Neural crest cell (in vitro differentiated cells): ENCODE measurements around the gene USP9Y. TPM values are rescaled to one million over a fixed set of nuclear protein-coding genes. Genes with fewer than 3 reads are reported as not detected.
"Not testable (repeated sequence)": the region's sequence is repeated elsewhere in the genome, so short reads cannot be mapped to it uniquely, and the experiment has no call there.

ENCODE experiments used
- DNase-seq: peaks from one replicate; pipeline ENCODE4 v3.0.0; 2021; ENCODE audit warnings: low read depth, mixed read lengths, low spot score
- H3K27ac Mint-ChIP-seq: one replicate; pipeline ENCODE4 v1.8.0; 2021; ENCODE audit warnings: mild to moderate bottlenecking, mixed read lengths; ENCODE audit not compliant: unreplicated experiment
- H3K27me3 Mint-ChIP-seq: 2 replicates; pipeline ENCODE4 v1.8.0; 2021; ENCODE audit warnings: low read depth, mild to moderate bottlenecking, mixed read lengths
- H3K36me3 Mint-ChIP-seq: 2 replicates; pipeline ENCODE4 v1.8.0; 2021; ENCODE audit warnings: low read depth, mild to moderate bottlenecking, mixed read lengths
- H3K4me1 Mint-ChIP-seq: 2 replicates; pipeline ENCODE4 v1.8.0; 2021; ENCODE audit warnings: mixed read lengths
- H3K4me3 Mint-ChIP-seq: one replicate; pipeline ENCODE4 v1.8.0; 2021; ENCODE audit warnings: mild to moderate bottlenecking, mixed read lengths
- H3K9me3 Mint-ChIP-seq: 2 replicates; pipeline ENCODE4 v1.8.0; 2021; ENCODE audit warnings: mixed read lengths
- long read RNA-seq: library from polyadenylated mRNA; unstranded; transcript quantifications from one replicate; pipeline ENCODE4 v2.0.0, GENCODE V29; 2020
- total RNA-seq: library from RNA; stranded (reverse); gene quantifications from 2 replicates; pipeline ENCODE4 v1.2.1, GENCODE V29; 2021
- TF ChIP-seq, protein P1 (sequence below): fragments of 200-600 bp; sonication (generic); conservative IDR thresholded peaks from 2 replicates; pipeline ENCODE4 v1.5.0; 2021; ENCODE audit warnings: antibody characterized with exemption, mild to moderate bottlenecking

The USP9Y gene, protein sequence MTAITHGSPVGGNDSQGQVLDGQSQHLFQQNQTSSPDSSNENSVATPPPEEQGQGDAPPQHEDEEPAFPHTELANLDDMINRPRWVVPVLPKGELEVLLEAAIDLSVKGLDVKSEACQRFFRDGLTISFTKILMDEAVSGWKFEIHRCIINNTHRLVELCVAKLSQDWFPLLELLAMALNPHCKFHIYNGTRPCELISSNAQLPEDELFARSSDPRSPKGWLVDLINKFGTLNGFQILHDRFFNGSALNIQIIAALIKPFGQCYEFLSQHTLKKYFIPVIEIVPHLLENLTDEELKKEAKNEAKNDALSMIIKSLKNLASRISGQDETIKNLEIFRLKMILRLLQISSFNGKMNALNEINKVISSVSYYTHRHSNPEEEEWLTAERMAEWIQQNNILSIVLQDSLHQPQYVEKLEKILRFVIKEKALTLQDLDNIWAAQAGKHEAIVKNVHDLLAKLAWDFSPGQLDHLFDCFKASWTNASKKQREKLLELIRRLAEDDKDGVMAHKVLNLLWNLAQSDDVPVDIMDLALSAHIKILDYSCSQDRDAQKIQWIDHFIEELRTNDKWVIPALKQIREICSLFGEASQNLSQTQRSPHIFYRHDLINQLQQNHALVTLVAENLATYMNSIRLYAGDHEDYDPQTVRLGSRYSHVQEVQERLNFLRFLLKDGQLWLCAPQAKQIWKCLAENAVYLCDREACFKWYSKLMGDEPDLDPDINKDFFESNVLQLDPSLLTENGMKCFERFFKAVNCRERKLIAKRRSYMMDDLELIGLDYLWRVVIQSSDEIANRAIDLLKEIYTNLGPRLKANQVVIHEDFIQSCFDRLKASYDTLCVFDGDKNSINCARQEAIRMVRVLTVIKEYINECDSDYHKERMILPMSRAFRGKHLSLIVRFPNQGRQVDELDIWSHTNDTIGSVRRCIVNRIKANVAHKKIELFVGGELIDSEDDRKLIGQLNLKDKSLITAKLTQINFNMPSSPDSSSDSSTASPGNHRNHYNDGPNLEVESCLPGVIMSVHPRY (N-terminal part only)
- not detected in 2 replicates for total RNA-seq
- long read RNA-seq, result 0 reads

DNA sequence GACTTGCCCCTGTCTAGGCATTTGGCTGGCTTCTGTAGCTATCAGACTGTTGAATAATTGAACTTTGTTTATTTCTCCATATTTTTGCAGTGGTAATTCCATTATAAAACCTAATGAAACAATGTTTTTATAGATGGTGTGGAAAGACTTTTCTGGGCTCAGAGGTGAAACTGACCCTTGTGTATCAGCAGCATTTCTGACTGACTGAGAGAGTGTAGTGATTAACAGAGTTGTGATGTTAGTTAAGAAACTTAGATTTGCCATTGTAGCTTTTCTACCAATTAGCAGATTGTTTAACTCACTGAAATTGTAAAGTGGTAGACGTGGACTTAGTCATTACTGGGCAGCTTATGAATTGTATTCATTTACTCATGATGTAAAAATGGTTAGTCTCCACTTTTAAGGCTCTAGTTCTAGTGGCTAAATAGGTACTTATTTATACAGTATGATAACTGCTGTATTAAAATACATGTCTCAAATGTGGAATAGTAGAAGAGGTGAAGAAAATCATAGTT, at the start of gene USP9Y:
USP9Y (plus strand) TSS at position 51 of the 515 bp plus-strand sequence. CDS start 8,217 bp downstream, outside the sequence.
- H3K9me3 Mint-ChIP-seq, result no peaks in the 10 kb centered on the region

DNA sequence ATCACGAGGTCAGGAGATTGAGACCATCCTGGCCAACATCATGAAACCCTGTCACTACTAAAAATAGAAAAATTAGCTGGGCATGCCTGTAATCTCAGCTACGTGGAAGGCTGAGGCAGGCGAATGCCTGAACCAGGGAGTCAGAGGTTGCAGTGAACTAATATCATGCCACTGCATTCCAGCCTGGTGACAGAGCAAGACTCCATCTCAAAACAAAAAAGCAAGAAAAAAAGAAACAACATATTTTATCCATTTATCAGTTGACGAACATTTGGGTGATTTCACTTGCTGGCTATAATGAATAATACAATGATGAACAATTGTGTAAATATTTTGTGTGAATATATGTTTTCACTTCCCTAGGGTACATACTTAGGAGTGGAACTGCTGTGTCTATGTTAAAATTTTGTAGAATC, 49.4 kb upstream of the USP9Y start:
- TF ChIP-seq, protein P1, sequence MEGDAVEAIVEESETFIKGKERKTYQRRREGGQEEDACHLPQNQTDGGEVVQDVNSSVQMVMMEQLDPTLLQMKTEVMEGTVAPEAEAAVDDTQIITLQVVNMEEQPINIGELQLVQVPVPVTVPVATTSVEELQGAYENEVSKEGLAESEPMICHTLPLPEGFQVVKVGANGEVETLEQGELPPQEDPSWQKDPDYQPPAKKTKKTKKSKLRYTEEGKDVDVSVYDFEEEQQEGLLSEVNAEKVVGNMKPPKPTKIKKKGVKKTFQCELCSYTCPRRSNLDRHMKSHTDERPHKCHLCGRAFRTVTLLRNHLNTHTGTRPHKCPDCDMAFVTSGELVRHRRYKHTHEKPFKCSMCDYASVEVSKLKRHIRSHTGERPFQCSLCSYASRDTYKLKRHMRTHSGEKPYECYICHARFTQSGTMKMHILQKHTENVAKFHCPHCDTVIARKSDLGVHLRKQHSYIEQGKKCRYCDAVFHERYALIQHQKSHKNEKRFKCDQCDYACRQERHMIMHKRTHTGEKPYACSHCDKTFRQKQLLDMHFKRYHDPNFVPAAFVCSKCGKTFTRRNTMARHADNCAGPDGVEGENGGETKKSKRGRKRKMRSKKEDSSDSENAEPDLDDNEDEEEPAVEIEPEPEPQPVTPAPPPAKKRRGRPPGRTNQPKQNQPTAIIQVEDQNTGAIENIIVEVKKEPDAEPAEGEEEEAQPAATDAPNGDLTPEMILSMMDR, result no peak
- no peak overlapping the region for H3K27ac Mint-ChIP-seq
- H3K9me3 Mint-ChIP-seq, result no peaks in the 10 kb centered on the region
- no peaks in the 10 kb centered on the region for H3K27me3 Mint-ChIP-seq
- no peaks in the 10 kb centered on the region for H3K4me1 Mint-ChIP-seq
- H3K36me3 Mint-ChIP-seq, result no peaks in the 10 kb centered on the region
- no peak overlapping the region for H3K4me3 Mint-ChIP-seq
- no peak for DNase-seq

More for the DNA sequence above, at the start of gene USP9Y:
- no peaks in the 10 kb centered on the region for H3K27me3 Mint-ChIP-seq
- TF ChIP-seq, protein P1, result no peak
- no peaks in the 10 kb centered on the region for H3K4me1 Mint-ChIP-seq
- H3K4me3 Mint-ChIP-seq, result no peak within 1 kb of the TSS
- DNase-seq, result no peak
- H3K27ac Mint-ChIP-seq, result no peak within 1 kb of the TSS
- no peaks in the 10 kb centered on the region for H3K36me3 Mint-ChIP-seq

DNA sequence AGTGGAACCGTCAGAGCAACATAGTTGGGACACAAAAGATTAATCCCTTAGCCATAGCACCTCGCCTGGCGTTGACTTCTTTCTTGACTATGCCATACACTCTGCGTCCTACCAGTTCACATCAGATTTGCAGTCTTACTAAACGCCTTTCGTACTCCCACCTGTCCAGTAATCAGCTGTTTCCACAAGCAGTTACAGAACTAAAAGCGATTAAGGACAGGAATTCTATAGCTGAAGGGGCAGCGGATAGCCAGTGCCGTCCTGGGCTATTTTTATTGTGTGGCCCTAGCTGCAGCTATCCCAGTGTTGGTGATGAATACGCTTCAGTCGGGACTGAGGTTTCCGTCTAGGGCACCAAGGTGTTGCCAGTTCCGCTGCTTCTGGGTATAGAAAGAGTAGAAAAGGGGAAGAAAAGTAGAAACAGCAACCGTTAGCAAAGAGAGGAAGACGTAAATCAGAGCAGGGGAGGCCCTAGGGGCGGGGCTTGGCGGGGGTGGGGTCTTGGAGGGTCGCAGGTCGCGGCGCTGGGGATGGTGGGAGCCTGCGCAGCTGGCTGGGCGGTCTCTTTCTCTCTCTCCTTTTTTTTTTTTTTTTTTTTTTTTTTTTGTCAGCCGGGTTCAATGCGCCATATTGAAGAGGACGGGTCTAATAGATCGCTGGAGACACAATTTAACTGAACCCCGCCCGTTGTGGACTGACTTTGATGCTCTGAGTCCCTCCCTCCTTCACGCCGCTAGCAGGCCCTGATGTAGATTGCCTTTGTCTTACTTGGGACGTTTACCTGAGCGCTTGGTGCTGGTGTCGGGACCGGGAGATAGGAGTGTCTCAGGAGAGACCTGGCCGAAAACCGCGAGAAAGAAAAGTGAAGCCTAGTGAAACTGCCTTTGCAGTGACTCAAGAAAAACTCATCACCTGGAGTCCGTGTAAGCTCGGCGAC, 39.0 kb upstream of the USP9Y start:
- no peak for DNase-seq
- Mint-ChIP-seq H3K4me1 (no peaks in the 10 kb centered on the region), H3K9me3 (no peaks in the 10 kb centered on the region), H3K27me3 (no peaks in the 10 kb centered on the region), H3K27ac (no peak overlapping the region), H3K36me3 (no peaks in the 10 kb centered on the region), H3K4me3 (no peak overlapping the region)
- TF ChIP-seq, protein P1, result no peak

DNA sequence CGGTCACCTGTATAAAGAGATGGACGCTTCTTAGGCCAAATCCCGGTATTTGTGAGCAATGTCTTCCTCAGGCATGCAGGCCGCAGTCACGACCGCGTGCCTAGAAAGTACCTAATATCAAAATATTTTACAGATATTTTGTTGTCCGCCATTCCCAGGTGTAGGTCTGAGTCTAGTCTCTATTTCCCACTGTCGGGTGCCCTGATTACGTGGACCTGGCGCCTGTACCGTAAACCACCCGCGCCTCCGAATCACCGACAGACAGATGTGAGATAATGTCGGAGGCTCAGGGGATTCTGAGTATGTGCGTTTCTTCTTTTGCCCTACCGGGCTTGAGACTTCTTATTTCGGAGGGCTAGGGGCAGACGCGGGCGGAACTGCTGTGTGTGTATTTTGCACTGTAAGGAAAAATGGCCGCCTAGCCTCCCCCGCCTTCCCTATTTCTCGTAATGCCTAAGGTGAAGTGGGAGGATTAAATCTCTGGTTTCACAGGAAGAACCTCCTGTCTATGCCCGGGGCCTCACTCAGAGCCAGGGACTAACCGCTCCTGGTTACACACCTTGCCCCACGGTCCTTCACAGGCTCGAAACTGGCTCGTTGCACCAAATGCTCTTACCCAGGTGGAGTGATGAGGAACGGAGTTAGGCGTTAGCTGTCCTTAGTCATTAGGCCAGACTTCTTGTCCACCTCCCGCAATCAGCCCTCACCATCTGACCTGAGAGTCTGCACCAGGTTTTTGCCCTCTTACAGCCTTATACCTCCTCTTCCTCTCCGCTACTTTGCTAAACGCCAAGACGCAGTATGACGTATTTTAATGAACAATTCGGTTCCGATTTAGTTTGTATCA, 38.1 kb upstream of the USP9Y start:
- H3K4me1 Mint-ChIP-seq, result no peaks in the 10 kb centered on the region
- no peak overlapping the region for H3K27ac Mint-ChIP-seq
- no peak overlapping the region for H3K4me3 Mint-ChIP-seq
- no peaks in the 10 kb centered on the region for H3K9me3 Mint-ChIP-seq
- H3K27me3 Mint-ChIP-seq, result no peaks in the 10 kb centered on the region
- H3K36me3 Mint-ChIP-seq, result no peaks in the 10 kb centered on the region
- DNase-seq, result no peak
- TF ChIP-seq, protein P1, result no peak

- DNase-seq, H3K4me1 Mint-ChIP-seq, H3K4me3 Mint-ChIP-seq, H3K27ac Mint-ChIP-seq, H3K27me3 Mint-ChIP-seq, H3K36me3 Mint-ChIP-seq, H3K9me3 Mint-ChIP-seq: not testable (repeated sequence)
Observed at GRCh38 chrY:12663845-12664244, 37.2 kb upstream of the USP9Y start.
